A673 (cell line): Measurements from ENCODE around the gene MGAT5. TPM values are rescaled to one million over a fixed set of nuclear protein-coding genes. Genes with fewer than 3 reads are reported as not detected.

Experiments
- BruUV-seq: library from RNA; stranded (reverse); fragments of 400-500 nt; replicated peaks from 2 replicates; lab custom pipeline; 2021; lab: Mats Ljungman, UMichigan
- CTCF ChIA-PET: fragments of 300-600 bp; sonication (Branson Sonifier 250); formaldehyde crosslinking; loops from one replicate; lab custom pipeline; 2022; ENCODE audit warnings: antibody characterized with exemption; lab: Charles Lee
- POLR2A ChIA-PET: fragments of 300-600 bp; sonication (Branson Sonifier 250); formaldehyde crosslinking; loops from one replicate; lab custom pipeline; 2022; ENCODE audit warnings: antibody characterized with exemption; ENCODE audit not compliant: low non-redundant PET; lab: Charles Lee
- DNase-seq: peaks from one replicate; pipeline ENCODE4 v3.0.0-alpha.2; 2015; ENCODE audit warnings: low spot score
- H3K27ac ChIP-seq: fragments of 200-600 bp; sonication (generic); 2 replicates; pipeline ENCODE4 v1.5.1; 2016; ENCODE audit warnings: mixed run types, low read depth, mild to moderate bottlenecking, mixed read lengths, antibody characterized with exemption, low read length; ENCODE audit not compliant: poor library complexity, severe bottlenecking
- H3K27me3 ChIP-seq: fragments of 200-600 bp; sonication (generic); replicated peaks from 2 replicates; pipeline ENCODE4 v1.6.1; 2017; ENCODE audit warnings: mixed run types, low read depth, mild to moderate bottlenecking, mixed read lengths, antibody characterized with exemption, low read length; ENCODE audit not compliant: insufficient read depth, poor library complexity
- H3K36me3 ChIP-seq: fragments of 200-600 bp; sonication (generic); 2 replicates; pipeline ENCODE4 v1.6.1; 2016; ENCODE audit warnings: mixed run types, mild to moderate bottlenecking, mixed read lengths, antibody characterized with exemption, low read length; ENCODE audit not compliant: insufficient read depth, poor library complexity, severe bottlenecking
- H3K4me1 ChIP-seq: fragments of 200-600 bp; sonication (generic); 2 replicates; pipeline ENCODE4 v1.6.1; 2017; ENCODE audit warnings: mixed run types, mild to moderate bottlenecking, mixed read lengths, antibody characterized with exemption, low read length; ENCODE audit not compliant: insufficient read depth, poor library complexity, severe bottlenecking
- H3K4me3 ChIP-seq: fragments of 200-600 bp; sonication (generic); 2 replicates; pipeline ENCODE4 v1.5.1; 2016; ENCODE audit warnings: low read depth, mixed run types, mild to moderate bottlenecking, mixed read lengths, low read length; ENCODE audit not compliant: poor library complexity, severe bottlenecking
- H3K9me3 ChIP-seq: fragments of 200-600 bp; sonication (generic); 2 replicates; pipeline ENCODE4 v1.6.1; 2016; ENCODE audit warnings: mixed run types, low read depth, mild to moderate bottlenecking, mixed read lengths, antibody characterized with exemption, low read length; ENCODE audit not compliant: poor library complexity, severe bottlenecking
- CTCF ChIP-seq: fragments of 300-800, 200-600 bp; sonication (generic); conservative IDR thresholded peaks from 2 replicates; pipeline ENCODE4 v1.5.1; 2017; ENCODE audit warnings: low read depth, mild to moderate bottlenecking, antibody characterized with exemption, low read length, moderate library complexity, mixed read lengths
- EZH2 ChIP-seq: fragments of 200-600 bp; sonication (generic); IDR thresholded peaks from 2 replicates; pipeline ENCODE4 v1.6.1; 2017; ENCODE audit warnings: borderline replicate concordance, low read depth, mild to moderate bottlenecking, mixed read lengths, antibody characterized with exemption, low read length; ENCODE audit not compliant: poor library complexity, severe bottlenecking
- intact Hi-C: fragments of 100-400 bp; cut with micrococcal nuclease; formaldehyde crosslinking; loops from one replicate; pipeline ENCODE4 v1.10.0; 2022; ENCODE audit not compliant: unreplicated experiment
- total RNA-seq: library from RNA; stranded (reverse); gene quantifications from 2 replicates; pipeline ENCODE4 v1.2.3, GENCODE V29; 2021

MGAT5 gene
- total RNA-seq, 1 experiment from 2014 or later = 11.0 TPM

- no peaks in the 10 kb centered on the region for H3K9me3 ChIP-seq
- TF ChIP-seq CTCF (no peak), EZH2 (no peak)
- POLR2A ChIA-PET = no interaction called here
- no peak for DNase-seq
- no peaks in the 10 kb centered on the region for H3K36me3 ChIP-seq
- H3K4me1 ChIP-seq = peaks cover 3% of the 10 kb centered on the region
- no peaks in the 10 kb centered on the region for H3K27me3 ChIP-seq
- no peak overlapping the region for H3K27ac ChIP-seq
- no TSS peak for BruUV-seq
- CTCF ChIA-PET = no interaction called here
- no peak overlapping the region for H3K4me3 ChIP-seq
- intact Hi-C loops = no loop called here
These were observed 81.7 kb downstream of the MGAT5 start for GRCh38 chr2:134335601-134336000.

- intact Hi-C loops = no loop called here
- ChIA-PET POLR2A (no interaction called here), CTCF (no interaction called here)
- no TSS peak for BruUV-seq
- Histone ChIP-seq H3K27ac (no peak overlapping the region), H3K36me3 (no peaks in the 10 kb centered on the region), H3K9me3 (no peaks in the 10 kb centered on the region), H3K4me3 (no peak overlapping the region), H3K4me1 (peaks cover 3% of the 10 kb centered on the region), H3K27me3 (no peaks in the 10 kb centered on the region)
- TF ChIP-seq EZH2 (no peak), CTCF (no peak)
- no peak for DNase-seq
These were observed 82.5 kb downstream of the MGAT5 start for GRCh38 chr2:134336352-134336751.

GRCh38 chr2:134336921-134337320 is 83.0 kb downstream of the MGAT5 start:
- H3K27ac ChIP-seq = no peak overlapping the region
- no peaks in the 10 kb centered on the region for H3K27me3 ChIP-seq
- ChIA-PET POLR2A (no interaction called here), CTCF (no interaction called here)
- H3K9me3 ChIP-seq = no peaks in the 10 kb centered on the region
- no peaks in the 10 kb centered on the region for H3K36me3 ChIP-seq
- H3K4me1 ChIP-seq = peaks cover 3% of the 10 kb centered on the region
- no peak for DNase-seq
- BruUV-seq = no TSS peak
- TF ChIP-seq EZH2 = no peak
- TF ChIP-seq CTCF = no peak
- intact Hi-C loops = no loop called here
- no peak overlapping the region for H3K4me3 ChIP-seq
